Measurements from ENCODE around the gene FRMD3. TPM values are rescaled to one million over a fixed set of nuclear protein-coding genes. Genes with fewer than 3 reads are reported as not detected.

The FRMD3 gene
- total and polyA plus RNA-seq, 10 donors, result 0.82 to 45.8 (median 18.9) TPM

- Histone ChIP-seq H3K36me3 (no peaks in the 10 kb centered on the region), H3K4me1 (peaks cover 5 to 56% (median 36%) of the 10 kb centered on the region in 6 donors), H3K4me3 (no peak overlapping the region), H3K27ac (peak overlapping the region in 6 of 8 donors; percentile 24 to 77 (median 62)), H3K27me3 (replicated peaks in 1 of 7) (no peaks in the 10 kb centered on the region), H3K9me3 (no peaks in the 10 kb centered on the region)
- no peak for TF ChIP-seq CTCF (IDR thresholded peaks at IDR 0.05 in 8 of 11, conservative IDR thresholded peaks at IDR 0.05 in 3 of 11)
- no peak for TF ChIP-seq POLR2AphosphoS5 (IDR thresholded peaks at IDR 0.05)
- TF ChIP-seq POLR2A (IDR thresholded peaks at IDR 0.05), result no peak
- WGBS, 5 donors, result 67 to 83% (median 77%) methylated on average over 7 of the region's 7 CpGs
- no peak for DNase-seq
- intact Hi-C loops (cut with DNase I; ENCODE audit: low total_unique reads), result no loop called here
Observed at GRCh38 chr9:83431101-83432060, 106.8 kb downstream of the FRMD3 start.

- H3K4me1 ChIP-seq, result peaks cover 5 to 58% (median 39%) of the 10 kb centered on the region in 6 donors
- 74 to 88% (median 87%) methylated on average over 4 of the region's 4 CpGs for WGBS, 5 donors
- intact Hi-C loops (cut with DNase I; ENCODE audit: low total_unique reads), result no loop called here
Observed at GRCh38 chr9:83430681-83431080, 107.5 kb downstream of the FRMD3 start.

GRCh38 chr9:83429229-83429628, 109.0 kb downstream of the FRMD3 start:
- Histone ChIP-seq H3K27me3 (replicated peaks in 1 of 7) (no peaks in the 10 kb centered on the region), H3K4me1 (peaks cover 5 to 49% (median 33%) of the 10 kb centered on the region in 6 donors)

More at GRCh38 chr9:83430681-83431080, 107.5 kb downstream of the FRMD3 start:
- TF ChIP-seq POLR2AphosphoS5 (IDR thresholded peaks at IDR 0.05) (no peak), POLR2A (IDR thresholded peaks at IDR 0.05) (no peak), CTCF (IDR thresholded peaks at IDR 0.05 in 8 of 11, conservative IDR thresholded peaks at IDR 0.05 in 3 of 11) (no peak)
- DNase-seq, result no peak
- Histone ChIP-seq H3K36me3 (no peaks in the 10 kb centered on the region), H3K27ac (peak overlapping the region in 3 of 8 donors; percentile 68 to 77 (median 68)), H3K4me3 (no peak overlapping the region), H3K9me3 (no peaks in the 10 kb centered on the region), H3K27me3 (replicated peaks in 1 of 7) (no peaks in the 10 kb centered on the region)

More at GRCh38 chr9:83429229-83429628, 109.0 kb downstream of the FRMD3 start:
- H3K4me3 ChIP-seq, result no peak overlapping the region
- WGBS, 5 donors, result 82 to 93% (median 86%) methylated on average over 3 of the region's 3 CpGs
- H3K27ac ChIP-seq, result no peak overlapping the region
- no peak for TF ChIP-seq POLR2A (IDR thresholded peaks at IDR 0.05)
- no peak for TF ChIP-seq CTCF (IDR thresholded peaks at IDR 0.05 in 8 of 11, conservative IDR thresholded peaks at IDR 0.05 in 3 of 11)
- no peaks in the 10 kb centered on the region for H3K36me3 ChIP-seq
- intact Hi-C loops (cut with DNase I; ENCODE audit: low total_unique reads), result no loop called here
- H3K9me3 ChIP-seq, result no peaks in the 10 kb centered on the region
- DNase-seq, result no peak
